GM12878 (cell line): Measurements from ENCODE around the gene CD14. TPM values are rescaled to one million over a fixed set of nuclear protein-coding genes. Genes with fewer than 3 reads are reported as not detected.

Source experiments
- ATAC-seq: fragments of 200-7000 bp; cut with Tn5 transposase; 3 replicates; pipeline ENCODE4 v1.9.1; 2020; ENCODE audit warnings: mild to moderate bottlenecking, moderate library complexity
- BruUV-seq: library from RNA; stranded (reverse); fragments of 400-500 nt; replicated peaks from 2 replicates; lab custom pipeline; 2021; lab: Mats Ljungman, UMichigan
- CTCF ChIA-PET: fragments of 300-600 bp; sonication (Branson Sonifier 250); formaldehyde crosslinking; extraction: SDS; loops from one replicate; lab custom pipeline; 2021; ENCODE audit warnings: inconsistent platforms; lab: Yijun Ruan, JAX
- POLR2A ChIA-PET: fragments of 350-600 bp; formaldehyde crosslinking; extraction: SDS; loops from one replicate; lab custom pipeline; 2021; ENCODE audit warnings: inconsistent platforms; lab: Charles Lee
- RAD21 ChIA-PET: fragments of 300-600 bp; sonication (Branson Sonifier 250); formaldehyde crosslinking; loops from one replicate; lab custom pipeline; 2023; ENCODE audit warnings: antibody characterized with exemption; ENCODE audit not compliant: unreplicated experiment; lab: Charles Lee
- SMC1A ChIA-PET: fragments of 300-600 bp; sonication (Branson Sonifier 250); formaldehyde crosslinking; loops from one replicate; lab custom pipeline; 2023; ENCODE audit not compliant: unreplicated experiment, uncharacterized antibody; lab: Charles Lee
- DNase-seq: peaks from one replicate; pipeline ENCODE4 v3.0.0-alpha.2; 2011; ENCODE audit warnings: low read depth, low spot score
- FAIRE-seq: peaks from 3 replicates; lab custom pipeline; 2011; peaks lifted over from hg19 to GRCh38; lab: Jason Lieb, UNC
- H2AFZ ChIP-seq: 2 replicates; pipeline ENCODE4 v1.6.0; 2011; ENCODE audit warnings: low read depth, low read length, control low read depth; ENCODE audit not compliant: control insufficient read depth
- H3K27ac ChIP-seq: 2 replicates; pipeline ENCODE4 v1.5.1; 2011; ENCODE audit warnings: control low read depth; ENCODE audit not compliant: control insufficient read depth, insufficient read depth
- H3K27me3 ChIP-seq, 2 experiments: replicated peaks in 1 of 2; 2 replicates each; pipeline versions ENCODE4 v1.6.0 to v1.6.1; 2011; ENCODE audit warnings: low read length in 1 of 2; ENCODE audit not compliant: control insufficient read depth in 2 of 2, insufficient read depth in 2 of 2
- H3K36me3 ChIP-seq, 2 experiments: 2 replicates each; pipeline ENCODE4 v1.5.1; 2011; ENCODE audit warnings: low read length in 1 of 2; ENCODE audit not compliant: control insufficient read depth in 2 of 2, insufficient read depth in 2 of 2
- H3K4me1 ChIP-seq: 2 replicates; pipeline ENCODE4 v1.6.1; 2011; ENCODE audit warnings: mild to moderate bottlenecking, low read length, moderate library complexity, mixed read lengths; ENCODE audit not compliant: control insufficient read depth, insufficient read depth
- H3K4me2 ChIP-seq: 2 replicates; pipeline ENCODE4 v1.6.0; 2011; ENCODE audit warnings: control low read depth; ENCODE audit not compliant: control insufficient read depth, insufficient read depth
- H3K4me3 ChIP-seq: fragments of 200-600 bp; sonication (generic); 2 replicates; pipeline ENCODE4 v1.5.1; 2016
- H3K79me2 ChIP-seq: 2 replicates; pipeline ENCODE4 v1.6.0; 2011; ENCODE audit warnings: low read length; ENCODE audit not compliant: control insufficient read depth, insufficient read depth
- H3K9ac ChIP-seq: 2 replicates; pipeline ENCODE4 v1.8.0; 2011; ENCODE audit warnings: low read length, control low read depth, mixed read lengths; ENCODE audit not compliant: control insufficient read depth, insufficient read depth
- H3K9me3 ChIP-seq: replicated peaks from 3 replicates; pipeline ENCODE4 v1.5.1; 2011; ENCODE audit warnings: mild to moderate bottlenecking, low read length; ENCODE audit not compliant: control insufficient read depth, insufficient read depth
- H4K20me1 ChIP-seq: 2 replicates; pipeline ENCODE4 v1.6.0; 2011; ENCODE audit not compliant: control insufficient read depth, insufficient read depth
- ATF3 ChIP-seq: IDR thresholded peaks from 2 replicates; pipeline ENCODE4 v1.6.1; 2011; ENCODE audit warnings: low read depth, mild to moderate bottlenecking, low read length, moderate library complexity, borderline replicate concordance; ENCODE audit errors: extremely low read depth
- BRCA1 ChIP-seq: IDR thresholded peaks from 2 replicates; pipeline ENCODE4 v1.6.1; 2011; ENCODE audit warnings: low read depth, low read length, improper control_type of control experiment
- CBFB ChIP-seq: IDR thresholded peaks from 2 replicates; pipeline ENCODE4 v1.6.1; 2016; ENCODE audit warnings: antibody characterized with exemption, low read depth
- CHD4 ChIP-seq: fragments of 200-600 bp; sonication (generic); IDR thresholded peaks from 2 replicates; pipeline ENCODE4 v1.6.1; 2016; ENCODE audit warnings: mild to moderate bottlenecking
- E2F8 ChIP-seq: fragments of 450-650 bp; IDR thresholded peaks from 2 replicates; pipeline ENCODE4 v1.6.1; 2018; ENCODE audit warnings: mild to moderate bottlenecking, low read depth, moderate library complexity; ENCODE audit not compliant: partially characterized antibody
- ELK1 ChIP-seq: IDR thresholded peaks from 2 replicates; pipeline ENCODE4 v1.6.1; 2012; ENCODE audit warnings: low read depth, low read length, improper control_type of control experiment
- GATAD2B ChIP-seq: fragments of 450-650 bp; conservative IDR thresholded peaks from 2 replicates; pipeline ENCODE4 v1.6.1; 2017; ENCODE audit warnings: low read depth, mild to moderate bottlenecking, moderate library complexity
- IRF5 ChIP-seq: fragments of 450-650 bp; IDR thresholded peaks from 2 replicates; pipeline ENCODE4 v1.6.1; 2017; ENCODE audit warnings: borderline replicate concordance
- MEF2A ChIP-seq: IDR thresholded peaks from 2 replicates; pipeline ENCODE4 v1.6.1; 2011; ENCODE audit warnings: low read depth, mild to moderate bottlenecking, low read length, moderate library complexity; ENCODE audit not compliant: insufficient read depth
- MXI1 ChIP-seq: fragments of 150-350 bp; IDR thresholded peaks from 2 replicates; pipeline ENCODE4 v1.6.1; 2011; ENCODE audit warnings: low read depth, mild to moderate bottlenecking, inconsistent platforms, low read length, improper control_type of control experiment
- MYC ChIP-seq: IDR thresholded peaks from 2 replicates; pipeline ENCODE4 v1.6.1; 2011; ENCODE audit warnings: mild to moderate bottlenecking, low read length, moderate library complexity, inconsistent platforms; ENCODE audit not compliant: insufficient read depth, insufficient replicate concordance, insufficient read length, severe bottlenecking
- PBX3 ChIP-seq: IDR thresholded peaks from 2 replicates; pipeline ENCODE4 v1.6.1; 2011; ENCODE audit warnings: mild to moderate bottlenecking, low read depth, low read length, moderate library complexity; ENCODE audit not compliant: insufficient replicate concordance
- RB1 ChIP-seq: fragments of 450-650 bp; formaldehyde crosslinking; IDR thresholded peaks from 2 replicates; pipeline ENCODE4 v1.6.1; 2017; ENCODE audit warnings: mild to moderate bottlenecking, borderline replicate concordance
- SMARCA5 ChIP-seq: fragments of 450-650 bp; IDR thresholded peaks from 2 replicates; pipeline ENCODE4 v1.6.1; 2017; ENCODE audit warnings: mild to moderate bottlenecking
- SPI1 ChIP-seq: IDR thresholded peaks from 2 replicates; pipeline ENCODE4 v1.6.1; 2011; ENCODE audit warnings: low read depth, mild to moderate bottlenecking, low read length, moderate library complexity, borderline replicate concordance; ENCODE audit not compliant: insufficient read depth
- ZNF207 ChIP-seq: fragments of 450-650 bp; IDR thresholded peaks from 2 replicates; pipeline ENCODE4 v1.6.1; 2014; ENCODE audit warnings: antibody characterized with exemption, mild to moderate bottlenecking, borderline replicate concordance
- ZNF384 ChIP-seq: IDR thresholded peaks from 2 replicates; pipeline ENCODE4 v1.6.1; 2012; ENCODE audit warnings: low read depth, mild to moderate bottlenecking, low read length, improper control_type of control experiment, borderline replicate concordance
- WGBS: methylation state at CpG from one replicate; pipeline ENCODE4 v1.1.6; 2016; ENCODE audit warnings: low lambda C conversion rate; ENCODE audit not compliant: insufficient replicate concordance, insufficient coverage; ENCODE audit errors: missing lambda C conversion rate; 5-methylcytosine and 5-hydroxymethylcytosine counted together
- in situ Hi-C: fragments of 300-500 bp; cut with MboI; formaldehyde crosslinking; loops from 9 replicates; pipeline ENCODE4 v1.14.3; 2018; ENCODE audit warnings: mixed read lengths
- intact Hi-C: fragments of 100-400 bp; cut with micrococcal nuclease; formaldehyde crosslinking; loops from one replicate; pipeline ENCODE4 v1.14.2; 2022; ENCODE audit not compliant: unreplicated experiment
- polyA plus RNA-seq, 11 experiments: library from polyadenylated mRNA; depleted of rRNA in 4 of 11; unstranded in 6 of 11; stranded (reverse) in 5 of 11; fragments of >200 nt; fragmentation: Nextera tagmentation in 4 of 11; fragmentation: Illumina TruSeq in 1 of 11; extraction: Ambion mirVana in 4 of 11; extraction: Trizol in 1 of 11; gene quantifications; 1 replicate in 1 of 11; 2 replicates in 10 of 11; pipeline versions ENCODE4 v1.2.1 to v1.2.3, GENCODE V29; 2011 to 2016; ENCODE audit warnings: inconsistent platforms in 2 of 11, missing spikeins in 2 of 11, low read depth in 1 of 11
- total RNA-seq, 4 experiments: library from RNA; depleted of rRNA in 3 of 4; stranded (reverse); fragments of >200 nt in 3 of 4; fragmentation: Illumina TruSeq in 1 of 4; extraction: Trizol in 1 of 4; gene quantifications; 2 replicates each; pipeline versions ENCODE4 v1.2.1 to v1.2.3, GENCODE V29; 2013 to 2021

The CD14 gene
- total and polyA plus RNA-seq, 10 of the 15 experiments (the other 5 are each of a cell fraction or from before 2014, with no cell fraction given), result 0.09 to 0.72 (median 0.18) TPM; not detected in 5

GRCh38 chr5:140634103-140634502 is 1.1 kb upstream of the CD14 start:
- Histone ChIP-seq H3K9me3 (no peaks in the 10 kb centered on the region), H4K20me1 (no peaks in the 10 kb centered on the region), H3K9ac (no peak overlapping the region), H2AFZ (no peak overlapping the region), H3K4me1 (peaks cover 13% of the 10 kb centered on the region), H3K4me2 (no peak overlapping the region), H3K36me3 (no peaks in the 10 kb centered on the region), H3K4me3 (no peak overlapping the region), H3K27ac (no peak overlapping the region), H3K79me2 (no peaks in the 10 kb centered on the region), H3K27me3 (peaks cover 3 to 4% of the 10 kb centered on the region in 2 experiments; a peak in 2 of 4 replicates)
- ChIA-PET RAD21 (interaction anchor here (0.7 to 2.0 kb wide), 5 partner anchors 70 to 280 kb away, joined by 3 to 12 read pairs (median 3); no protein-coding TSS in a partner anchor), CTCF (interaction anchor here (0.6 to 3.8 kb wide), 11 partner anchors 13 to 1664 kb away, joined by 3 to 44 read pairs (median 5); partner anchors contain the start of genes HARS1, HARS2, IK and NDUFA2), POLR2A (no interaction called here), SMC1A (interaction anchor here (0.6 to 2.9 kb wide), 8 partner anchors 65 to 261 kb away, joined by 3 to 13 read pairs (median 5); partner anchors contain the start of genes EIF4EBP3 and SRA1)
- in situ Hi-C loops, result no loop called here
- ATAC-seq, result no peak
- intact Hi-C loops, result loop anchor here (2.0 kb wide), 1 partner anchor 261 kb away; no protein-coding TSS in a partner anchor
- no peak for DNase-seq
- WGBS, result 91% methylated on average over 3 of the region's 3 CpGs
- FAIRE-seq, result no peak
- BruUV-seq, result no TSS peak
- no peak for TF ChIP-seq ELK1
- TF ChIP-seq CBFB, result no peak
- no peak for TF ChIP-seq E2F8
- no peak for TF ChIP-seq MYC
- no peak for TF ChIP-seq SMARCA5
- TF ChIP-seq MEF2A, result no peak
- no peak for TF ChIP-seq ZNF207
- TF ChIP-seq GATAD2B, result no peak
- no peak for TF ChIP-seq IRF5
- no peak for TF ChIP-seq MXI1
- TF ChIP-seq SPI1, result no peak
- no peak for TF ChIP-seq CHD4
- no peak for TF ChIP-seq ZNF384
- no peak for TF ChIP-seq BRCA1
- no peak for TF ChIP-seq PBX3
- no peak for TF ChIP-seq RB1
- no peak for TF ChIP-seq ATF3
